Activated CD4-positive, alpha-beta memory T cell treated with anti-CD3 and anti-CD28 coated beads for 36 hours (primary cell): Measurements from ENCODE around the gene UBE2V1. TPM values are rescaled to one million over a fixed set of nuclear protein-coding genes. Genes with fewer than 3 reads are reported as not detected.
"Not testable (repeated sequence)": the region's sequence is repeated elsewhere in the genome, so short reads cannot be mapped to it uniquely, and the experiment has no call there.

ENCODE experiments used
- CTCF ChIA-PET: fragments of 350-600 bp; sonication (Branson Sonifier 250); formaldehyde crosslinking; loops from one replicate; lab custom pipeline; 2021; ENCODE audit warnings: antibody characterized with exemption, inconsistent platforms; lab: Charles Lee
- POLR2A ChIA-PET: fragments of 350-600 bp; sonication (Branson Sonifier 250); formaldehyde crosslinking; loops from one replicate; lab custom pipeline; 2021; ENCODE audit warnings: antibody characterized with exemption; lab: Charles Lee
- DNase-seq: peaks from one replicate; pipeline ENCODE4 v3.0.0-alpha.2; 2020
- H3K27ac Mint-ChIP-seq: one replicate; pipeline ENCODE4 v1.8.0; 2021; ENCODE audit warnings: mixed read lengths
- H3K27me3 Mint-ChIP-seq: one replicate; pipeline ENCODE4 v1.8.0; 2021; ENCODE audit warnings: mixed read lengths
- H3K36me3 Mint-ChIP-seq: one replicate; pipeline ENCODE4 v1.8.0; 2021; ENCODE audit warnings: mixed read lengths
- H3K4me1 Mint-ChIP-seq: one replicate; pipeline ENCODE4 v1.8.0; 2021; ENCODE audit warnings: low read depth, mixed read lengths
- H3K4me3 Mint-ChIP-seq: one replicate; pipeline ENCODE4 v1.8.0; 2021; ENCODE audit warnings: mild to moderate bottlenecking, mixed read lengths
- H3K9me3 Mint-ChIP-seq: one replicate; pipeline ENCODE4 v1.8.0; 2021; ENCODE audit warnings: mixed read lengths
- intact Hi-C: fragments of 100-400 bp; cut with micrococcal nuclease; formaldehyde crosslinking; loops from one replicate; pipeline ENCODE4 v1.15.1; 2023
- total RNA-seq, 2 experiments: library from RNA; stranded (reverse); gene quantifications; one replicate each; pipeline ENCODE4 v1.2.3, GENCODE V29; 2021

The UBE2V1 gene
- total RNA-seq, 2 experiments from 2014 or later: 167 to 172 TPM

- peak overlapping the region; percentile 95 for H3K27ac Mint-ChIP-seq
- no peaks in the 10 kb centered on the region for H3K27me3 Mint-ChIP-seq
- ChIA-PET POLR2A (interaction anchor here (0.6 to 2.2 kb wide), 5 partner anchors 14 to 78 kb away, joined by 3 to 18 read pairs (median 3); partner anchors contain the start of gene PEDS1), CTCF (interaction anchor here (0.7 to 3.1 kb wide), 5 partner anchors 40 to 632 kb away, joined by 3 to 14 read pairs (median 6); partner anchors contain the start of gene PEDS1)
- H3K4me1 Mint-ChIP-seq: peaks cover 64% of the 10 kb centered on the region
- no peaks in the 10 kb centered on the region for H3K9me3 Mint-ChIP-seq
- H3K36me3 Mint-ChIP-seq: peaks cover 12% of the 10 kb centered on the region
- DNase-seq: no peak
- intact Hi-C loops: loop anchor here (1.0 to 10.0 kb wide), 10 partner anchors 10 to 839 kb away; partner anchors contain the start of genes PARD6B, PEDS1, SPATA2 and ZNFX1
- peak overlapping the region; percentile 95 for H3K4me3 Mint-ChIP-seq
Measured at GRCh38 chr20:50113420-50114224, 672 bp upstream of the UBE2V1 start.

GRCh38 chr20:50111829-50112495, 988 bp downstream of the UBE2V1 start:
- Mint-ChIP-seq H3K36me3 (peaks cover 19% of the 10 kb centered on the region), H3K27ac (peak overlapping the region; percentile 95), H3K27me3 (no peaks in the 10 kb centered on the region), H3K4me1 (peaks cover 81% of the 10 kb centered on the region), H3K4me3 (peak overlapping the region; percentile 95), H3K9me3 (no peaks in the 10 kb centered on the region)
- ChIA-PET POLR2A (interaction anchor here (1.7 kb wide), 1 partner anchor 54 kb away, joined by 5 read pairs; no protein-coding TSS in a partner anchor), CTCF (interaction anchor here (0.7 to 3.1 kb wide), 7 partner anchors 9 to 377 kb away, joined by 4 to 14 read pairs (median 5); partner anchors contain the start of gene PEDS1)
- intact Hi-C loops: loop anchor here (2.0 to 10.0 kb wide), 8 partner anchors 25 to 837 kb away; partner anchors contain the start of gene ZNFX1
- peak; percentile 25 for DNase-seq

GRCh38 chr20:50111120-50111828, 1.7 kb downstream of the UBE2V1 start:
- H3K36me3 Mint-ChIP-seq: peaks cover 20% of the 10 kb centered on the region
- H3K27ac Mint-ChIP-seq: peak overlapping the region; percentile 95
- no peaks in the 10 kb centered on the region for H3K9me3 Mint-ChIP-seq
- intact Hi-C loops: loop anchor here (2.0 to 10.0 kb wide), 7 partner anchors 24 to 836 kb away; partner anchors contain the start of gene ZNFX1
- POLR2A ChIA-PET: interaction anchor here (0.8 to 2.2 kb wide), 3 partner anchors 12 to 399 kb away, joined by 3 to 15 read pairs (median 3); partner anchors contain the start of genes PEDS1 and PTPN1
- CTCF ChIA-PET: interaction anchor here (1.1 to 3.1 kb wide), 5 partner anchors 14 to 59 kb away, joined by 4 to 14 read pairs (median 11); partner anchors contain the start of gene PEDS1
- peak overlapping the region; percentile 95 for H3K4me3 Mint-ChIP-seq
- DNase-seq: peak; percentile 85
- H3K27me3 Mint-ChIP-seq: no peaks in the 10 kb centered on the region
- H3K4me1 Mint-ChIP-seq: peaks cover 82% of the 10 kb centered on the region

GRCh38 chr20:50110141-50111047, 2.6 kb downstream of the UBE2V1 start:
- Mint-ChIP-seq H3K27ac (peak overlapping the region; percentile 95), H3K4me3 (peak overlapping the region; percentile 95), H3K9me3 (no peaks in the 10 kb centered on the region), H3K27me3 (no peaks in the 10 kb centered on the region), H3K36me3 (peaks cover 21% of the 10 kb centered on the region), H3K4me1 (peaks cover 81% of the 10 kb centered on the region)
- ChIA-PET POLR2A (interaction anchor here (0.8 to 2.2 kb wide), 5 partner anchors 10 to 400 kb away, joined by 3 to 15 read pairs (median 3); partner anchors contain the start of genes PEDS1 and PTPN1), CTCF (interaction anchor here (0.7 to 3.1 kb wide), 6 partner anchors 10 to 59 kb away, joined by 3 to 14 read pairs (median 8); partner anchors contain the start of gene PEDS1)
- intact Hi-C loops: loop anchor here (2.0 to 10.0 kb wide), 7 partner anchors 24 to 836 kb away; partner anchors contain the start of gene ZNFX1
- peak; percentile 81 for DNase-seq

GRCh38 chr20:50108556-50109235, 4.3 kb downstream of the UBE2V1 start:
- peaks cover 70% of the 10 kb centered on the region for H3K4me1 Mint-ChIP-seq

GRCh38 chr20:50107796-50108331, 5.1 kb downstream of the UBE2V1 start:
- H3K27ac Mint-ChIP-seq: peak overlapping the region; percentile 83
- ChIA-PET POLR2A (interaction anchor here (0.5 kb wide), 1 partner anchor 451 kb away, joined by 3 read pairs; no protein-coding TSS in a partner anchor), CTCF (interaction anchor here (0.9 to 1.3 kb wide), 2 partner anchors 13 to 37 kb away, joined by 3 read pairs; no protein-coding TSS in a partner anchor)
- no peaks in the 10 kb centered on the region for H3K9me3 Mint-ChIP-seq
- intact Hi-C loops: no loop called here
- no peak for DNase-seq
- no peaks in the 10 kb centered on the region for H3K27me3 Mint-ChIP-seq
- H3K36me3 Mint-ChIP-seq: peaks cover 24% of the 10 kb centered on the region
- no peak overlapping the region for H3K4me3 Mint-ChIP-seq
- H3K4me1 Mint-ChIP-seq: peaks cover 71% of the 10 kb centered on the region

More at GRCh38 chr20:50108556-50109235, 4.3 kb downstream of the UBE2V1 start:
- peak overlapping the region; percentile 83 for H3K27ac Mint-ChIP-seq
- no peaks in the 10 kb centered on the region for H3K27me3 Mint-ChIP-seq
- DNase-seq: no peak
- no peaks in the 10 kb centered on the region for H3K9me3 Mint-ChIP-seq
- peak overlapping the region; percentile 21 for H3K4me3 Mint-ChIP-seq
- intact Hi-C loops: no loop called here
- H3K36me3 Mint-ChIP-seq: peaks cover 21% of the 10 kb centered on the region
- ChIA-PET CTCF (interaction anchor here (0.6 to 3.0 kb wide), 5 partner anchors 11 to 135 kb away, joined by 3 to 11 read pairs (median 4); no protein-coding TSS in a partner anchor), POLR2A (interaction anchor here (0.7 kb wide), 1 partner anchor 12 kb away, joined by 5 read pairs; no protein-coding TSS in a partner anchor)

- Mint-ChIP-seq H3K9me3 (no peaks in the 10 kb centered on the region), H3K4me1 (peaks cover 76% of the 10 kb centered on the region), H3K27me3 (no peaks in the 10 kb centered on the region), H3K4me3 (no peak overlapping the region), H3K27ac (peak overlapping the region; percentile 83), H3K36me3 (peaks cover 24% of the 10 kb centered on the region)
- POLR2A ChIA-PET: interaction anchor here (0.5 kb wide), 1 partner anchor 451 kb away, joined by 3 read pairs; no protein-coding TSS in a partner anchor
- DNase-seq: no peak
- intact Hi-C loops: no loop called here
- CTCF ChIA-PET: interaction anchor here (0.7 to 1.3 kb wide), 3 partner anchors 13 to 312 kb away, joined by 3 to 4 read pairs (median 3); no protein-coding TSS in a partner anchor
Measured at GRCh38 chr20:50107086-50107660, 5.8 kb downstream of the UBE2V1 start.

- Mint-ChIP-seq H3K36me3 (peaks cover 27% of the 10 kb centered on the region), H3K27ac (peak overlapping the region; percentile 83), H3K4me1 (peaks cover 78% of the 10 kb centered on the region)
- CTCF ChIA-PET: interaction anchor here (0.6 to 2.1 kb wide), 8 partner anchors 9 to 313 kb away, joined by 3 to 9 read pairs (median 4); no protein-coding TSS in a partner anchor
- H3K9me3 Mint-ChIP-seq, intact Hi-C loops, DNase-seq, H3K4me3 Mint-ChIP-seq, POLR2A ChIA-PET, H3K27me3 Mint-ChIP-seq: not testable (repeated sequence)
Measured at GRCh38 chr20:50106669-50107068, 6.3 kb downstream of the UBE2V1 start.
